GM15510 (cell line): Measurements from ENCODE around the gene MSANTD1.

ENCODE experiments used
- POLR2A ChIP-seq: IDR thresholded peaks from 3 replicates; pipeline ENCODE4 v1.6.1; 2011; ENCODE audit warnings: borderline replicate concordance; ENCODE audit not compliant: insufficient read length; ENCODE audit errors: extremely low read depth

The MSANTD1 gene

GRCh38 chr4:3257556-3258482 lies 8.9 kb downstream of the MSANTD1 start:
- TF ChIP-seq POLR2A = no peak

DNA sequence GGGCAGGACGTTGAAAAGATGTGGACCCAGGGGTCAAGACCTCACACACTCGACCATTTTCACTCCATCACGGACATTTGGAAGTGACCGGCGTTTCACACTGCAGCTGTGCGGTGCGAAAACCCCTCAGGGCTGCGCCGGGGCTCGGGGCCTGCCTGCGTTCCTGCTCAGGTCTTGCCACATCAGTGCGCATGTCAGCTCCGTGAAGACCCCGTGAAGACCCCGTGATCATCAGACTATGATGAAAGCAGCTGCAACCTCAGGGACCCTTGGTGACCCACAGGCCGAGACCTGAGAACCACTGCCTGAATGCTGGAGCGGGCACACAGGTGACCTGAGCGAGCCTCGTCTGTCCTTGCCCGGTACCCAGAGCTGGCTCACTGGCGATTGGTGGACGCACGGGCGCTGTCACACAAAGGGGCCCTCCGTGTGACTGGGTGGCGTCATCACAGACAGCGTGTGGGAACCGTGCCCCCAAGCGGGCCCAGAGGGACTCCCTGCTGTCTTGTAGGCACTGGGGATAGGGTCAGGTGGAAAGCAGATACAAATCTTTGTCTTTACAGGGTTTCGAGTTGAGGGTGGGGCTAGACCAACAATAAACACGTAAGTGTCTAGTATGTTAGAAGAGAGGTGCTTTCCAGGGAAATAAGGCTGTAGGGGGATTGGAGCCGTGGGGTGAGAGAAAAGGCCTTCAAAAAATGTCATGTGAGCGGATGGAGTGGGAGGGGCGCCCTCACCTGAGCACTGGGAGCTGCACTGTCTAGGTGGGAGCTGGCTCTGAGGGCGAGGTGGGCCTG lies 12.7 kb downstream of the MSANTD1 start:
- no peak for TF ChIP-seq POLR2A

- no peak for TF ChIP-seq POLR2A
Measured at GRCh38 chr4:3262208-3263052, 13.5 kb downstream of the MSANTD1 start.

DNA sequence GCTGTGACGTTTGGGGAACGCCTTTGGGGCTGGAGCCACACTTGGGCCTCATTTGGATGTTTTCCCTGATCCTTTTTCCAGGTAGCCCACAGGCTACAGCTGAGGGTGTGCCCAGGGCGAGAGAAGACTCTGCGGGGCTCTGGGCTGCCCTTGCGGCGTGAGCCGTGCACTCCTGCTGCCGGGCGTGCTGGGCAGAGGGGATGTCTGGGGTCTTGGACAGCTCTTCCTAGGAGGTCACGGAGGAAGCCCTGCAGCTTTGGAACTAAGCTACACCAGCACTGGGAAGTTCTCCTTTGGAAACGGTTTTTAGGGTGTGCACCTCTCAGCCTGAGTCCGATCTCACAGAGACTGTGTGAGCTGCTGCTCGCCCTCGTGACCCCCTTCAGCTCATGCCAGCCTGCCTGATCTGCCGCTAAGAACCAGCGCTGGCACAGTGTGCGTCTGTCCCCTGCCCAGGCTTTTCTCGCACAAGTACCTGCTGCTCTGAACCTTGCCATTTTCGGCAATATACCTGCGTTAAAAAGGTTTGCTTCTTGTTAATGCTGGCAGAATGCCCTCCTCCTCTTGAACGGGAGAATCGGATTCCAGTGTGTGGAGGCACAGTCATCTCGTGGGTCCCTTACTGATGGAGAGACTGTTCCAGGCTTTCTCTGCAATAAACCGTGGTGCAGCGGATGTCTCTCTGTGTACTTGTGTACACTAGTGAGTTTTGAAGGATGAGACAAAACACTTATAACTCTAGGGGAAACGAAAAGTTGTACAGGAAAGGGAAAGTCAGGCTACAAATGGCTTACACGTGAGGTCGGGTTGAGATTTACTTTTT lies 14.3 kb downstream of the MSANTD1 start:
- no peak for TF ChIP-seq POLR2A

DNA sequence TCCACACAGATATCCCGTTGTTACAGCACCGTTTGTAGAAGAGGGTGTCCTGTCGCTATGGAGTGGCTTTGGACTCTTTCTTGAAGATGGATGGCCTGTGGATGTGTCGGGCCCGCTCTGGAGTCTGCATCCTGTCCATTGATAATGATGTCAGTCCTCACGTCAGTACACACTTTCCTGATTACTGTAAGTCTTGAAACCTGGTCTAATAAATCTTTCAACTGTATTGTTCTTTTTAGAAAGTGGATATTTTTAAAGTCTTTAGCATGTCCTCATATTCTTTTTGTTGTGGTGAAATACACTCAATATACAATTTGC lies 14.9 kb downstream of the MSANTD1 start:
- no peak for TF ChIP-seq POLR2A

GRCh38 chr4:3266076-3266475 lies 17.1 kb downstream of the MSANTD1 start:
- TF ChIP-seq POLR2A = no peak

- TF ChIP-seq POLR2A = no peak
Measured at GRCh38 chr4:3267576-3268394, 18.8 kb downstream of the MSANTD1 start.

DNA sequence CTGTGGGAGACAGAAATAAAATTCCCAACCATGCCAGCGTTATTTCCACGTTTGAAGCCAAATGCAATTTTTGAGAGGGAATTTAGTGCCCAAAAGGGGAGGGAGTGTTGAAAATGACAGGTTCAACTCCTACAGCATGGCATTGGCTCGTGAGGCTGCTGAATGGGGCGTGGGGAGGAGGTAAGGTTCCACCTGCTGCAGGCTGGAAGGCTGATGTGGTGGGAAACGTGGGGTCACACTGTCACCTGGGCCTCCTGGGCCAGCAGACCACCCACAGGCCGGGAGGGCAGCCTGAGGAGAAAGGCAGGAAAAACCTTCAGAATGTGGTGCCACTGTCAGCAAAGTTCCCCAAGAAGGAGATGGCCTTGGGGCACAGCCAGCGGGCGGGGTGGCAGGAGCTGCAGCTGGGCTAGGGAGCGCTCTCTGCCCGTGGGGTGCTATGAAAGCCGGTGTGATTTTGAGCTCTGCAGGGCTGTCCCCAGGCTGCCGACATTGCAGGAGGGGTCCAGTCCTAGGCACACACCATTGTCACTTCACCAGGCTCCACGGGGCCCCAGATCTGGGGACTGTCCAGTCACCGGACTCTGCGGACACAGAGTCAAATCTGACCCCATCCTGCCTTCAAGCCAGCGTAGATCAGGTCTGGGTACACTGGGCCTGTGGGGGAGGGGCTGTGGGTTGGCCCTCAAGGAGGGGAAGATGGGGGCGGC lies 19.6 kb downstream of the MSANTD1 start:
- no peak for TF ChIP-seq POLR2A

- TF ChIP-seq POLR2A = no peak
Measured at GRCh38 chr4:3269105-3269927, 20.4 kb downstream of the MSANTD1 start.

DNA sequence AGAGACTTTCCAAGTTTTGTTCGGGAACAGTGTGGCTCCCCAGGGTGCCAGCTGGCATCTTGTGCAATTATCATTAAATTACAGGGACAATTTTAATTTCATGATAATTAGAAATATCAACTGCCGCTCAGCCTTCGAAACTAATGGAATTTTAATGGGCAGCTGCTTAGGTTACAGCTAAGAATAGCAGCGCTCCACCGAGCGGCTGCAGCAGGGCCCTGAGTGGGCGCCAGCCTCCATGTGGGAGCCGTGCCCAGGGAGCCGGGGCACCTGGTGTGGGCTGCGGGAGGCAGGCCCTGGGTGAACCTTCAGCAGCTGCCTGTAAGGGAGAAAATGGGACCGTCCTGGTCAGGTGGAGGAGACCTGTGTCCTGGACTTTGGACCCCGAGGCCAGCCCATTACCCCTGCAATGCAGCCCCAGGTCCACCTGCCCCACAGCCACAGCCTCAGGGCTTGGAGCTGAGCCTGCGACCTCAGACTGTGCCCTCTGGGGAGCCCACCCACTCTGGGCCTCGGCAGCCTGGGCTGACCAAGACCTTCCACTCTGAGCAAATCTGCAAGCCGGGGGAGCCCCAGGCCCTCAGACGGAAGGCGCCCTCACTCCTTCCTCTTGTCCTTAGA lies 21.1 kb downstream of the MSANTD1 start:
- no peak for TF ChIP-seq POLR2A

GRCh38 chr4:3271131-3271530 lies 22.2 kb downstream of the MSANTD1 start:
- no peak for TF ChIP-seq POLR2A

- no peak for TF ChIP-seq POLR2A
Measured at GRCh38 chr4:3276986-3277385, 28.0 kb downstream of the MSANTD1 start.

GRCh38 chr4:3280466-3280865 lies 31.5 kb downstream of the MSANTD1 start:
- no peak for TF ChIP-seq POLR2A
